HT1080 (cell line): ENCODE measurements around the gene ADAMTS7. TPM values are rescaled to one million over a fixed set of nuclear protein-coding genes. Genes with fewer than 3 reads are reported as not detected.
"Not testable (repeated sequence)": the region's sequence is repeated elsewhere in the genome, so short reads cannot be mapped to it uniquely, and the experiment has no call there.

Source experiments
- DNase-seq: peaks from one replicate; pipeline ENCODE4 v3.0.0-alpha.2; 2015; ENCODE audit warnings: low read depth
- small RNA-seq: library from RNA; depleted of rRNA; stranded (forward); fragments of <200 nt; gene quantifications from one replicate; pipeline ENCODE3, GENCODE V24; 2014
- total RNA-seq: library from RNA; depleted of rRNA; stranded (reverse); fragments of >200 nt; shearing (Covaris generic); gene quantifications from 2 replicates; pipeline ENCODE4 v1.2.3, GENCODE V29; 2014; rRNA removed

ADAMTS7 gene
- total RNA-seq, 1 experiment from 2014 or later: 0.96 TPM

DNA sequence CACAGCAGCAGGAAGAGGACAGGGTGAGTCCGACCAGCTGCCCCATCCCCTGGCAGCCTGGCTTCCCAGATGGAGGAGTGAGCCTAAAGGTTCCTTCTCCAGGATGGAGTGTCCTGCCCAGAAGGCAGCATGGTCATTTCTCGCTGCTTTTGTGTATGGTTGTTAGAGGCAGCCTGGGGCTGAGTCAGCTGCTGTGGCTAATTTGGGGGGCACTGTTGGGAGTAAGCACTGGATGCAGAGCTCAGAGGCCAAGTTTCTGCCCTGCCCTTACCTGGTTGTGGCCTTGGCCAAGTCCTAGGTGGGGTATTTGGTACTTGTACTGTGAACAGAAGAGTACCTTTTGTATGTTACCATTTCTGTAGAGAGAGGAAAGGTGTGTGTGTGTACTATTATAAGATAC, 78.6 kb downstream of the ADAMTS7 start:
- no peak for DNase-seq

DNA sequence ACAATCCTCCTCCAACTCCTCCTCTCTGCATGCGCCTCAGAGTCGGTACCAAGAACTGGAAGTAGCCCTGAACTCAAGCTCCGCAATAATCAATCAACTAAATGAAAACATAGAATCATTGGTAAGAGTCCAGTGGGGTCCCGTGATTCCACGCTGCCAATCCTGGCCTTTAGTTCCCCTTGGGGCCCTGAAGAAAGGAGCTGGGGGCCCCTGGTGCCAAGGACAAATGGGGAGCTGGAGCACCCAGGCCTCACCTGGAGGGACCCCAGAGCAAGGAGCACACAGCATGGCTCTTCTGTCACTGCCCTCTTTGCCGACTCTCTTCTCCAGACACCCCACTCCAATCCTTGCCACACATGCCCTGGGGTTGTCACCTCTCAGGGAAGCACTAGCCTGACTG, 80.3 kb downstream of the ADAMTS7 start:
- no peak for DNase-seq

DNA sequence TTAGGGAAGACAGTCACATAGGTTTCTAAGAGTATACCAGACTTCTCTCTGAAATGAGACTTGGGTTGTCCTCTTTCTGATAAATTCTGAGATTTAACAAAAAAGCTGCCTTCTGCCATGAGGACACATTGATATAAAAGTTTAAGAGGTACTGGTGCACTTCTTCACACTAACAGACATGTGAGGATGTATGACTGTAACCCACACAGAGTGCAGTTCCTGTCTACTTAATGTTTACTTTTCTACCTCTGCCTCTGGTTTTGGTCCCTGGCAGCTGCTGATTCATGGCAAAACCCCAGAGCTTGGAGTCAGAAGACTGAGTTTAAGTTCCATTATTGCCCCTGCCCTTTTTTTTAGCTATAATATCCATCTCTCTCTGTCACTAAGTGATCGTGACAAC, 82.8 kb downstream of the ADAMTS7 start:
- DNase-seq: peak; percentile 64

DNA sequence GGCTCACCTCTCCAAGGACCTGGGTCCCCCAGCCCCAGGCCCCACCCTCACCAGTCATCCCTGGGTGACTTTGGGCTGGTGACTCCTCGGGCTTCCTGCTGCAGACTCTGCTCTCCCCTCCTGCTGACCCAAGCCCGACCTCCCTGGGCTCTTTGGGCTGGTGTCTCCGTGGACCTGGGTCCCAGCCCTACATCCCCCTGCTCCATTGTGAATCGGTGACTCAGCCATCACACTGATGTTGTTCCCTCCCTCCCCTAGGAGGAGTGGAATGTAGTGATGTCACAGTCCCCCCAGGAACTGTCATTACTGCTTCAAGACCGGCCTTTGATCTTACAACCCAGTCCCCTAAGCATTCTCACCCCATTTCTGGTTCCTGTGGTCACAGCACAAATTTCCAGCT, 83.7 kb downstream of the ADAMTS7 start:
- peak; percentile 50 for DNase-seq

DNA sequence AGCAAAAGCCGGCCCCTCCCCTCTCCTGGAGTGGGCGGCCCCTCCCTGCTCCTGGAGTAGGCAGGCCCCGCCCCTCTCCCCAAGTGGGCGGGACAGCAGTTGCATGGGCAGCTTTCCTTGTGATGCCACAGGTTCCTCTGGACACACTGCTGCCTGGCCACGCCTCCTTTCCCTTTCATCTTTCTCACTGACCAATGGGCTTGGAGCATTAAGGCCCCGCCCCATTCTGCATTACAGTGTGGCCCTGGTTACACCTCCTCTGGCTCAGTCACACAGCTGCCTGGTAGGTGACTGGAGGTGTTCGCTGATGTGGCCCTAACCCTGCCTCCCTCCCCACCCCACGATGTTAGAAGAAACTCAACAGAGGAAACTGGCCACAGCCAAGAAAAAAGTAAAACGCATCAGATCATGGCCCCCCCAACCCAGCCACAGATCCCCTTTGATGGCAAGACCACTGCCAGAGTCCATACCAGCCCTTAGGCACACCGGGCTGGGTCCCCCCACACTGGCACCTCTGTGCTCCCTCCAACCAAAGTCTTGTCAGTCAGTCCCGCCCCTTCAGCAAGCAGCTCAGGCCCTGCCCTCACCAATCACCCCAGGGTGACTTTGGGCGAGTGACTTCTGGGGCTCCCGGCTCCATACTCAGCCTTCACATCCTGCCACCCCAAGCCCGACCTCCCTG, 84.3 kb downstream of the ADAMTS7 start:
- peak; percentile 30 for DNase-seq

DNA sequence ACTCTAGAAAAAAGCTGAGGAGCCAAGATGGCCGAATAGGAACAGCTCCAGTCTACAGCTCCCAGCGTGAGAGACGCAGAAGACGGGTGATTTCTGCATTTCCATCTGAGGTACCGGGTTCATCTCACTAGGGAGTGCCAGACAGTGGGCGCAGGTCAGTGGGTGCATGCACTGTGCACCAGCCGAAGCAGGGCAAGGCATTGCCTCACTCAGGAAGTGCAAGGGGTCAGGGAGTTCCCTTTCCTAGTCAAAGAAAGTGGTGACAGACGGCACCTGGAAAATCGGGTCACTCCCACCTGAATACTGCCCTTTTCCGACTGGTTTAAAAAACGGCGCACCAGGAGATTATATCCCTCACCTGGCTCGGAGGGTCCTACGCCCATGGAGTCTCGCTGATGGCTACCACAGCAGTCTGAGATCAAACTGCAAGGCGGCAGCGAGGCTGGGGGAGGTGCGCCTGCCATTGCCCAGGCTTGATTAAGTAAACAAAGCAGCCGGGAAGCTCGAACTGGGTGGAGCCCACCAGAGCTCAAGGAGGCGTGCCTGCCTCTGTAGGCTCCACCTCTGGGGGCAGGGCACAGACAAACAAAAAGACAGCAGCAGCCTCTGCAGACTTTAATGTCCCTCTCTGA, 91.3 kb downstream of the ADAMTS7 start:
- DNase-seq: not testable (repeated sequence)

DNA sequence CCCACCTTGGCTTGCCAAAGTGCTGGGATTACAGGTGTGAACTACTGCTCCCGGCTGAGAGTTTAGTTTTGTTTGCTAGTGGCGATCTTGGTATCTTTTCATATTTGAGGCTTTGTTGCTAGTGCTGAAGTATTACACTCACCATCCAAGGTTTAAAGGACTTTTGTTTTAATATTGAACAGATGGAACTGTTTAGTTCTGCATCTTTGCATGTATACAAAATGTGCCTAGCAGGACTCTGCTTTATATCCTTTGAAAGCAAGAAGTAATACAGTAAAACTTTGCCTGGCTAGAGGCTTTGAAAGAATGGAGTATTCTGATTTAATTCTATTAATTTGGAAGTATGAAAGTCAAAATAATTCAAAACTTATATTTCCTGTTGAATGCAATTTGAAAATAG, 92.4 kb downstream of the ADAMTS7 start:
- no peak for DNase-seq

DNA sequence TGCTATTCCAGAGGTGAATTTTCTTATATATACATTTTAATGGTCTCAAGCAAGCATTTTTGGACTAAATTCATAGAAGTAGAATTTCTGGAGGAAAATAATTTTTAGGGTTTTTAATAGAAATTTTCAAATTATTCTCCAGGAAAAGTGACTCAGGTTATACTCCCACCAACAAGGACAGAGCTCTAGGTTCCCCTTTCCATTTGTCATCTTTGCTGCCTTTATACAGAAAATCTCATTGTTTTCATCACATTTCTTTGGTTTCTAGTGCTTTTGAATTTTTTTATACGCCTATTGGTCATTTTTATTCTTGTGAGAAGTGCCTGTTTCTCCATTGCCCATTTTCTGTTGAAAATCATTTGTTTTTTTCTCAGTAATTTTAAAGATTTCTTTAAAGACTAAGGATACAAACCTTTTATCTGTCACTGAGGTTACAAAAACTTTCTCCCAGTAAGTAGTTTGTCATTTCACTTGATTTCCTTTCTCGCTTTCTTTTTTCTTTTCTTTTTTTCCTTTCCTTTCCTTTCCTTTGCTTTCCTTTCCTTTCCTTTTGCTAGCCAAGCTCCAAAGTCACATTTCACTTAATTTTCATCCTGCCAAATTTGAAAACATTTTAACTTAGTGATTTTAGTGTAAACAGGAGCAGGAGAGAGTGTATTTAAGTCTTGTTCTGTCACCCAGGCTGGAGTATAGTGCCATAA, 93.2 kb downstream of the ADAMTS7 start:
- DNase-seq: no peak

DNA sequence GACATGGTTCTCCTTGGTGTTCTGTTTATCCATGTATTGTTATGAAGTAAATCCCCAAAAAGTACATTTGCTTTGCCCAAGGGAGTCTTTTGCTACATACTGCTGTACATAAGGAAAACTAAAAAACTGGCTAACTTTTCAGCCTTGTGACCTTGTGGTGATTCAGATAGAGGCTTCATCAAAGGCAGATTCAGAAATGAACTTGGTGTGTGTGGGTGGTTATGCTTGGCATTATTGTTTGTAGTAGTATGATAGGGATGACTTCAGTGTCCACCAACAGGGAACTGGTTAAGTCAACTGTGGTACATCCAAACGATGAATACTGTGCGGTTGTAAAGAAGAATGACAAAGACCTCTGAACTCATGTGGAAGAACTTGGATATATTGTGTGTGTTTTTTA, 94.6 kb downstream of the ADAMTS7 start:
- no peak for DNase-seq

DNA sequence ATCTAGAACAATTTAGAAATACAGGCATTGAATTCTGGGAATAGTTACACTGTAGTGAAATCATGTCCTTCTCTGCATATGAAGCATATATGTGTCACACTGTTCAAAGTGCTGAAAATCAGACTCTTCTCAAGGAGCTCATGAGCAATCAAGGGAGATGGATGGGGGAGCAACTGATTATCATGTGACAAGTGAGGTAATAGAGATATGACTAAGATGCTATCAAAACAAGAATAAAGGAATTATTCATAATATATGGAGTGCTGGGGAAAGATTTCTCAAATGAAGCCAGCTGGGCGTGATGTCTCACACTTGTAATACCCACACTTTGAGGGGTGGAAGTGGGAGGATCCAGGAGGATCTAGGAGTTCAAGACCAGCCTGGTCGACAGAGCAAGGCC, 95.3 kb downstream of the ADAMTS7 start:
- DNase-seq: peak; percentile 96

DNA sequence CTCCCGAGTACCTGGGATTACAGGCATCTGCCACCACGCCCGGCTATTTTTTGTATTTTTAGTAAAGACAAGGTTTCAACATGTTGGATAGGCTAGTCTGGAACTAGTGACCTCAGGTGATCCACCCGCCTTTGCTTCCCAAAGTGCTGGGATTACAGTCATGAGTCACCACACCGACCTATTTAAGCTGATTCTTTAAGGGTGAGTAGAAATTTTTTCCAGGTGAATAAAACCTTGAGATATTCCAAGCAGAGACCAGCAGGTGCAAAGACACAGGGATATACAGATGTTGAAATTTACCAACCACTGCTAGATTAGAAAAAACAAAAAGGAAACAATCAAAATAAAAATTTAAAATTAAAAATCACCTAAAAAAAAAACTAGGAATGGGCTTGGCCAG, 95.8 kb downstream of the ADAMTS7 start:
- peak; percentile 56 for DNase-seq

DNA sequence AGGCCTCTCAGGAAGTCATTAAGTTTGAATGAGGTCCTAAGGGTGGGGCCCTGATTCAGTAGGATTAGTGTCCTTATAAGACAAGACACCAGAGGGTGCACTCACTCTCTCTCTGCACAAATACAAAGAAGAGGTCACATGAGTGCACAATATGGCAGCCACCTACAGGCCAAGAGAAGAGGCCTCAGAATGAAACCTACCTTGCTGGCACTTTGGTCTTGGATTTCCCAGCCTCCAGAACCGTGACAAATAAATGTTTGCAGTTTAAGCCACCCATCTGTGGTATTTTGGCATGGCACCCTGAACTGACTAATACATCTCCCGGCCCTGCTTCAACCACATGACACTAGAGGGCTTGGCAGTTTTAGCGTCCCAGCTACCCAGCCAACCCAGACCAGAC, 96.4 kb downstream of the ADAMTS7 start:
- DNase-seq: peak; percentile 62

DNA sequence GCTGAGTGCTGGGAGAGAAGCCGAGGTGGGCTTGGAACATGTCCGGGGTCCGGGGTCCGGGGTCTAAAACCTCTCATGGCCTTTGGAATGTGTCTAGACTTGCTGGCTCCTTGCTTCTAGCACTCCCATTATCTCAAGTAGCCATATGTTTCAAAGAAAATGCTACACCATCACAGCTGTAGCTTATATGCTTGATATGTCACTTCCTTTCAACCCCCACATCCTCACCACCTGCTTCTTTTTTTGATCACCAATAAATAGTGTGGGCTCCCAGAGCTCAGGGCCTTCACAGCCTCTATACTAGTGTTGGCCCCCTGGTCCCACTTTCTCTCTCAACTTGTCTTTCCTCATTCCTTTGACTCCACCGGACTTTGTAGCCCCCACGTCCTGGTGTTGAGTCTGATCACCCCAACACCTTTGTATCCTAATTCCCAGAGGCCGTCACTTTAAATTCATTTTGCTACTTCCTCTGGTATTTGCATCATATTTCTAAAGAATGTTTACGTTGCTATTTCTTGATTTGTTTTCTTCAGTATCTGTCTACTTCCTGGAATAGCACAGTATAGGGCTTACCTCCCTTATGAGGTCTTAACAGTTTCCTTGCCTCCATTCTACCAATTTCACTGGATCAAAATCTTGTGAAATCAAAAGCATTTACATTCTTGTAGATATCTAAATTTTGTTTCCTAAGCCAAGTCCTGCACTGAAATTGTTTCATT, 98.3 kb downstream of the ADAMTS7 start:
- no peak for DNase-seq

DNA sequence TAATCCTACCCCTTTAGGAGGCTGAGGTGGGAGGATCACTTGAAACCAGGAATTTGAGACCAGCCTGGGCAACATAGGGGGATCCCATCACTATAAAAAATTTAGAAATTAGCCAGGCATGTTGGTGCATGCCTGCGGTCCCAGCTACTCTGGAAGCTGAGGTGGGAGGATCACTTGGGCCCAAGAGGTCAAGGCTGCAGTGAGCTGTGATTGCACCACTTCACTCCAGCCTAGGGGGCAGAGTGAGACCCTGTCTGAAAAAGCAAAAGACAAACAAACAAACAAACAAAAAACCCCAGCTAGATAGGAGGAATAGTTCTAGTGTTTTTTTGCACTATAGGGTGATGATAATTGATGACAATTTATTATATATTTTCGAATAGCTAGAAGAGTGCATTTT, 99.6 kb downstream of the ADAMTS7 start:
- no peak for DNase-seq

DNA sequence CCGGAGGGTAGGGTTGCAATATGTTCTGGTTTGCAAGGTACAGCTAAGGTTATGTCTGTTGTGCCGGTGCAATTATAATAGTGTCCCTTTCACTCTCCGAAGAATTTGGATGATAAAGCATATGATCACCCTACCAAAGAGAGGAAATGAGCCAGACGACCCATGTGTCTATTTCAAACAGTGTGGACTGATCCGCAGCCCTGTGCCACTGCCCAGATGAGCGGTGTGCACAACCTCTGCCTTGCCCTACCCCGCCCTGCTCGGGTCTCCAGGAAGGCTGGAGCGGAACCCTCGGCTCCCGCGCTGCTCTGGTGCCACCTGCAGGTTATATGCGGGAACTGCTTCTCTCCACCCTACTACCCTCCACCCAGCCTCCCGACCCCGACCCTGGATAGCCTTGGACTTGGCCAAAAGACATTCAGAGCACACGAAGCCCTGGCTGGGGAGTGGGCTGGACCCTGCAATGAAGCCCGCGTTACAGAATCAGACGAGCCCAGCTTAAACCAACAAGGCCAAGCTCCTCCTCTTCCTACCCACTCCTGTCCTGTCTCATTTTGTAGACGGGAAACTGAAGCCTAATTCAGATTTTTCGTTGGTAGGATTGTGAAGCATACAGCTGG, 101.9 kb downstream of the ADAMTS7 start:
- peak; percentile 67 for DNase-seq

Small RNAs within 50 kb of the gene (small RNA-seq; reads per million reads assigned to genes)
- gene AC022748.3: not detected

Other genes starting within 250 kb of the ADAMTS7 start
- gene CHRNA5, start 245.9 kb downstream of the ADAMTS7 start, total RNA-seq: 9.0 and 9.2 TPM in 2 replicates
- gene CHRNA3, start 190.5 kb downstream of the ADAMTS7 start, total RNA-seq: not detected in 2 replicates
- not detected in 2 replicates for gene CHRNB4, start 170.3 kb downstream of the ADAMTS7 start, total RNA-seq
- 179 and 351 TPM in 2 replicates for gene MORF4L1, start 61.4 kb upstream of the ADAMTS7 start, total RNA-seq
- 10.6 and 16.2 TPM in 2 replicates for gene CTSH, start 133.6 kb upstream of the ADAMTS7 start, total RNA-seq